ENCODE results near the gene PARD6G.

Gene PARD6G

DNA sequence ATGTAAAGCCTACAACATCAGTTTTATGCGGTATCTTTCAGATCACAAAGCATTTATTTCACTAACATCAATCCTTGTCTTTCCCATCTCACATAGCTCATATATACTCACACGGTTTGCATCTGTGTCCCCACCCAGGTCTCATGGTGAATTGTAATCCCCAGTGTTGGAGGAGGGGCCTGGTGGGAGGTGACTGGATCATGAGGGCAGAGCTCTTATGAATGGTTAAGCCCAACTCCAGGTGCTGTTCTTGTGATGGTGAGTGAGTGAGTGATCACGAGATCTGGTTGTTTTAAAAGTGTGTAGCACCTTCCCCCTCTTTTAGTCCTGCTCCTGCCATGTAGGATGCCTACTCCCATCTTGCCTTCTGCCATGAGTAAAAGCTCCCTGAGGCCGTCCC lies 42.0 kb downstream of the PARD6G start:
- DNase-seq = no peak

- no peak for DNase-seq
These were observed 43.2 kb downstream of the PARD6G start for GRCh38 chr18:80204142-80204541.

GRCh38 chr18:80203249-80203648 lies 44.1 kb downstream of the PARD6G start:
- no peak for DNase-seq

- no peak for DNase-seq
These were observed 44.9 kb downstream of the PARD6G start for GRCh38 chr18:80202264-80202998.

GRCh38 chr18:80201739-80202138 lies 45.6 kb downstream of the PARD6G start:
- no peak for DNase-seq

DNA sequence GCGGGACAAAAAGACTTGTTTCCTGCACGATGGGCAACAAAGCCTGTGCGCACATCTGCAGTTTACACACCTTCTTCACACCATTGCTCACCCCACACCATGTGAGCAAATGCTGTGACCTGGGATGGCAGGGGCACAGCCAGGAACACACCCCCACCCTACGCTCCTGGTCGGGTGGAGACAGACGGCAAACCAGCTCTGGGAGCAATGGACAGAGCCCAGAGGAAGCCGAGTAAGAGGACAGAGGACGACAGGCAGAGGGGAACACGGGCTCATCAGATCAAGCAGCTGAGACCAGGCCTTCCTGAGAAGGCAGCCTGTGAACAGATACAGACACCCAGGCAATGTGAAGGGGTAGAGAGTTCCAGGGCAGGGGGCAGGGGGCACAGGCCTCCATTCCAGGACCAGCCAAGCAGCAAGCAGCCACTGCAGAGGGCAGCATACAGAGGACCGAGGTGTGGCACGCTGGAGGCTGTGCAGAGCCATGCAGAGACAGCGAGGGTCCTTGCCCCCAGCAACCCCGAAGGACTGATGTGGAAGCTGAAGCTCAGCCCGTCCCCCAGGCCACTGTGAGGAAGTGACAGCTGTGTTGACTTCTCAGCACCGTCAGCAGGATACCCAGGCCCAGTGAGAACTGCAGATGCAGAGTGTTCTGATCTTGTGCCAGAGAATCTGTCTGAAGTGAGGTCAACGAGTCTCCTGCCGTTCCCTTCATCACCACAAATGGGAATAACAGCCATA lies 46.2 kb downstream of the PARD6G start:
- DNase-seq = no peak

DNA sequence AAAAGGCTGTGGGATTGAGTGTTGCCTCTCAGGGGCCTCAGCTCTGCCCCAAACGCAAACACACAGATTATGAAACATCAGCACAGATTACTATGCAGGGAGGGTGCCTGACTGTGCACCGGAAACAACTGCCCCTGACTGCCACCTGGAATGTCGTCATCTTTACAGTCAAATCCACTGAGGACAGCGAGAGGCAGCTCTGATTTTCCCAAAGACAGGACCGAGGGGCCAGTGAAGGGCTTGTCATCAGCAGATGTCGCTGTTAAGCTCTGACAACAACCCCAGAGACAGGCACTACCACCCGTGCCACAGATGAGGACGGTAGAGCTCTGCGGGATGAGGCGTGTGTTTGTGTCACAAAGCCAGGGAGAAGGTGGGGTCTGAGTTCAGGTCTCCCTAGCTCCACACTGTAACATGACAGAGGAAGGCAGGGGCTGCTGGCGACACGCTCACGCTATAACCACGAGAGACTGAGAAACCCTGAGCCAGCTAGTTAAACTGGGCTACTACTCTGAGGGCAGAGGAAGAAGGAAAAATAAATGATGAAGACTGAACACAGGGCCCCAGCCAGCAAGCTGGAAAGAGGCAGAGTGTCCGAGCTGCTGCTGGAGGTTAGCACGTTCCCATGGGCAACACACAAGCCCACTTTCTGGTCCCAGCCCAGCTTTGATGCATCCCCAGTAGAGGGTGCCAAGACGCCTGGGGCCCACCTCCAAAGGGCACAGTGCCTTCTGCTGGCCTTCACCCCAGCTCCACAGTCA lies 47.0 kb downstream of the PARD6G start:
- no peak for DNase-seq

- DNase-seq = no peak
These were observed 48.1 kb downstream of the PARD6G start for GRCh38 chr18:80198994-80199748.

DNA sequence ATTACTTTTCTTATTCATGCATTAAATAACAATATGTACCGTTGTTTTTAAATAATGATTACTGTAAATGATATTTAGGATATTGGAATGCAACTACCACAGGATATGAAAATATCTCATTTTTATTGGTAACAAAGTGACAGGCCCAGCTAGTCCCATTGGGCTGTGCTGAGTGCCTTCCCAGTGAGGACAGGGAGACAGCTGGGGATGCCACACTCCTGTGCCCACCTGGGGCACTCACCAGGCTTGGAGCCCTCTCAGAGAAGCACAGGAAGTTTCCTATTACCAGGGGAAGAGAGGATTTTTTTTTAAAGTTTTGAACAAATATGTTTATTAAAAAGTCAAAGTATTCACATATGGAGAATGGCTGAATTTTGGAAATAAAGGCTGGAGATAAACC lies 48.9 kb downstream of the PARD6G start:
- no peak for DNase-seq

DNA sequence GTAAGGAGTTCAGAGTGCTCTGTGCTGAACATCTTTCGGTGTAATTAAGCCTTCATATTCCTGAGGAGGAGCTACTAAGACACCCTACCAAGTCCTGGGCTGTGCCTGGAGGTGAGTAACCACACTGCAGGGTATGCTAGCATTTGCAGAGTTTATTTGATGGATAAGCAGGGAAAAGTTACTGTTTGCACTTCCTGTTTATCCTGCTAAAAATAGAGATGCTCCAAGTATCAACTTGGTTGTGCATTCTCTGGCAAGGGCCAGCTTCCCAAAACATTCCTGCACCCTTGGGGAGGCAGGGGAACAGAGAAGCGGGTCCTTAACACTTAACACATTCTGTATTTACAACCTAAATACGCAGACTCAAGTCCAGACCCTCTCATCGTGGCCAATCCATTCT lies 49.8 kb downstream of the PARD6G start:
- no peak for DNase-seq

DNA sequence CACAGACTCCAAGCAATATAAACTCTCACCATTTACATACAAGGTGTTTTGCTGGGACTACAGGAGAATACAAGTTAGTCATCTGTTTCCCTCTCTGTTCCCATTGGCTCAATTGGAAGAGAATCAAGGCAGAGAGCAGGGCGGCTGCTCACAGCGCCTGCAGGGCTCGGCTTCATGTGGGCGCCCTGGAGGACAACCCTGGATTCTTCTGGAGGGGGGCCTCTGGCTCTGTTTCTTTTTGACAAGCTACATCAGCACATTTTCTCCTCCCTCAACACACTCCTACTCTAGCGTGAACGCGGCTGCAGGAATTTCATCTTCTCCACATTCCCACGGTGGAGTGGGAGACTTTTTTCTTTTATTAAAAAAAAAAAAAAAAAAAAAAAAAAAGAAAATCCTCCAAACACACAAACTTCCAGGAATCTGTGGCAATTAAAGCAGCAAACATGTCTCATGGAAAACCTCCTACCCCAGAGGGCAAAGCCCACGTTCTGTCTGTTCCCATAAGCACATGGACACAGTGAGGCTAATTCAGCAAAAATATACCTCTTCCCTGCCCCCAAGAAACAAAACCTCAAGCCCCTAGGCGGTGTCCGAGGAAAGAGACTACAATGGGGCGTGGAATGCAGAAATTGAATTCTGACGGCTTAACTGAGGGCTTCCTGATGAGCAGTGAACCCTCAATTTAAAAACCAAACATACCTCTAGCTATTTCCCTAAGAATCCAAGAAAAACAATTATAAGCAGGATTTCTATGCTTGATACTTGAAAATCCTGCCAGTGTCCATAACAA lies 50.6 kb downstream of the PARD6G start:
- DNase-seq = no peak

DNA sequence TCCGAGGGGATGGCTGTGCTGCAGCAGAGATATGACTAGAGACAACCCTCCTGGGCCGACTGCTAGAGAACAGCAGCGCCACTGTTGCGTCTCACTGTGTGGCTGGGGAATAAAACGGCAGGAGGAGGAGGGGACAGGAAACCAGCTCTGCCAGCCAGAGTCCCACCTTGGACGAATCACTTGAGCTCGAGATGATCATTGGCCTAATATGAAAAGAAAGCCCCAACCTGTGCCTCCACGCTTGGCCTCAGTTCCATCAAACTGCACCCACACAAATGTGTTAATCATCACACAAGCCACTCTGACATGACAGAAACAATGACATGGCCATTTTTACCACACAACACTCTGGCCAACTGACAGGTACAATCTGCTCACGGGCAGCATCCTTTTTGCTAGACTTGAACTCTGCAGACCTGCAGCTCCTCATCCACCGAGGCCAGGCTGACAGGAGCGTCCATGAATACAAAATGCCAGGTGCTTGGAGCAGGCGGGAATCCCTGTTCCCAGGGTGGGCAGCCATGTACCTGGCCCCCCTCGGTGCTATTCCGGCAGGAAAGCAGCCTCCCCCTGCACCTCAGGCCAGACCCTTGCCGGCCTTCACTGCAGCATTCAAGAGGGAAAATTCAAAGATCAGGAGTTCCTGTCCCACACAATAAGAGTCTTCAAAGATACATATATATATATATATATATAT lies 52.3 kb downstream of the PARD6G start:
- no peak for DNase-seq

GRCh38 chr18:80193701-80194100 lies 53.6 kb downstream of the PARD6G start:
- DNase-seq = no peak

DNA sequence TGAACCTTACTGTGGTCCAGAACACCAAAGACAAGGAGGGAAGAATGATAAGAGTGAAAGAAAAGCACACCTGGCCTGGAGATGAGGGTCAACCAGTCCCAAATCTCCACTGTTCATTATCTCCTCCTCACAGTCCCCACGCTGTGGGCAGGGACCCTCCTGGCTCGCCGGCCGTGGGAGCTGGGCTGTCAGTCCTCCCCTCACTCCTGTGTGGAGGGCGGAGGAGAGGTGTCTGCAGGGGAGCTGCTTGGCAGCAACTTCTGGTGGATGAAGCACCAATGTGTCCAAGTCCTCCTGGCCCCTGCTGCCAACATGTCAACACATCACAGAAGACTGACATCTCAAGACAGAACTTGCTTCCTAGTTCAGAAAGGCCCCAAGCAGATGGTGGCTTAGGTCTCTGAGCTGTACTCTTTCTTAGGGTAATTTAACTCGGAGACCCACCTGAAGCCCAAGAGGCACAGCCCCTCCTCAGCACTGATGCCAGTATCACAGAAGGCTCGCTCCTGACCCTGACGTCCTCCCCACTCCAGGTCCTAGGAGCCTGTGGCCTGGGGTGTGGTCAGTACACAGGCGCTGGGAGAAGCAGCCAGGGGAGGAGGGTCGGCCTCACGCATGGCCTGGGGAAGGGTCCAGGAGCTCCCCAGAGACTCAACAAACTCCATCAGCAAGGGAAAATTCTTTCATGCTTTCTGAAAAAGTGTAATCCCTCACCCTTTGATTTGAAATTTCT lies 54.5 kb downstream of the PARD6G start:
- no peak for DNase-seq

DNA sequence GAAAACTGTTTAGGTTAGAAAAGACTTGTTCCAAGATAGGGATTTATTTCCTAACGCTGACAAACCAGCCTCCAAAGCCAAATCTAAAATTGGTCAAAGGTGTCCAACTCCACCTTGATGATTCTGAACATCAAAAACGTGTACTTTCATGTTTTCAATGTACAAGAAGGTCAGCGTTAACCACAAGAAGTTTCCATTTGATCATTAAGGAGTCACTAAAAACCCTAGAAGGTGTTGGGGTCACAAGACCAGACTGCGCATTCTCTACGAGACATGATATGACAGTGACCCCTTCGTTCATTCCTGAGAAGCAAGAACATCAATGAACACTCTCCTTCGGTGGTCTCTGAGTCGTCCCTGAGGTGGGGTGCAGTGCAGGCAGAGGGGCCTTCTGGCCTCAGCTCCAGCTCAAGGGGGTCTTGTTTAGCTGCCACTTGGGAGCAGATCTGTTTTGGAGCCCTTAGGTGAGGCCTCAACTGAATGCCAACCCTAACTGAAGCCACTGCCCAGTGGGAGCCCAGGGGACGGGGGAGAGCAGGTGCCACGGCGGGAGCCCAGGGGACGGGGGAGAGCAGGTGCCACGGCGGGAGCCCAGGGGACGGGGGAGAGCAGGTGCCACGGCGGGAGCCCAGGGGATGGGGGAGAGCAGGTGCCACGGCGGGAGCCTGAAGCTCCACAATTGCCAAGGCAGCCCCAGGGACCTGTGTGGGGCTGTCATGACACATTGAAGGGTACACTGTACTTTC lies 55.2 kb downstream of the PARD6G start:
- DNase-seq = no peak

DNA sequence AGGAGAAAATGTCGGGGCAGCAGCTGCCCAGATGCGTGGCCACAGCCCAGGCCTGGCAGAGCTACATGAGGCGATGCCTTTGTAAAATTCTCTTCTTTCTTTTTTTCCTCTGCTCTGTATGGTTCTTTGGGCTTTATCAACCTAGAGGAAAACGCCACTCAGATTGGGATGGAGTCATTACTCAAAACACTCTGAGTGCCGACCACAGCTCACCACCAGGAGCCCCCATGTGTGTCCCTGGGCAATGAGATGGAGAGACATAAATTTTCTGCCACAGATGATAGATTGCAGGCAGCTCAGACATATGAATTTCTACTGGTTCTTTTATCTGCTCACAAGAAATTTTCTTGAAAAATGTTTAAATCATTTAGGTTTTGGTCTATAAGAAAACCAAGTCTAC lies 56.0 kb downstream of the PARD6G start:
- DNase-seq = no peak

GRCh38 chr18:80190311-80190710 lies 57.0 kb downstream of the PARD6G start:
- no peak for DNase-seq

DNA sequence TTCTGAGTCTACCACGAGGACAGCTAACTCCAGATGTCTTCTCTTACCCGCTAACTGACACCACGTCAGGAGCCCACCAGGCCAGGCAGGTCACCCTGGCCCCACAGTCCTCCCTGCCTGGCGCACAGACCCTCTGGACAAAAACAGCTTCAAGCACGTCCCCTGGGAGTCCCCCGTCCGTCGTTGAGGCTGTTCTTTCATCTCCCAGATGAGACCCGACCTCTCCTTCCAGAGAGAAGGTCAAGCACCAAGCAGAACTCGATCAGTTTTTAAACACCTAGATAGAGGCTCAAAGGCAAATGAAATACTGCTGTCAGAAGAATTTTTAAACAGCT lies 57.8 kb downstream of the PARD6G start:
- no peak for DNase-seq

- no peak for DNase-seq
These were observed 58.4 kb downstream of the PARD6G start for GRCh38 chr18:80188643-80189530.
